ENCODE measurements around the gene POLR3E.

Gene POLR3E

DNA sequence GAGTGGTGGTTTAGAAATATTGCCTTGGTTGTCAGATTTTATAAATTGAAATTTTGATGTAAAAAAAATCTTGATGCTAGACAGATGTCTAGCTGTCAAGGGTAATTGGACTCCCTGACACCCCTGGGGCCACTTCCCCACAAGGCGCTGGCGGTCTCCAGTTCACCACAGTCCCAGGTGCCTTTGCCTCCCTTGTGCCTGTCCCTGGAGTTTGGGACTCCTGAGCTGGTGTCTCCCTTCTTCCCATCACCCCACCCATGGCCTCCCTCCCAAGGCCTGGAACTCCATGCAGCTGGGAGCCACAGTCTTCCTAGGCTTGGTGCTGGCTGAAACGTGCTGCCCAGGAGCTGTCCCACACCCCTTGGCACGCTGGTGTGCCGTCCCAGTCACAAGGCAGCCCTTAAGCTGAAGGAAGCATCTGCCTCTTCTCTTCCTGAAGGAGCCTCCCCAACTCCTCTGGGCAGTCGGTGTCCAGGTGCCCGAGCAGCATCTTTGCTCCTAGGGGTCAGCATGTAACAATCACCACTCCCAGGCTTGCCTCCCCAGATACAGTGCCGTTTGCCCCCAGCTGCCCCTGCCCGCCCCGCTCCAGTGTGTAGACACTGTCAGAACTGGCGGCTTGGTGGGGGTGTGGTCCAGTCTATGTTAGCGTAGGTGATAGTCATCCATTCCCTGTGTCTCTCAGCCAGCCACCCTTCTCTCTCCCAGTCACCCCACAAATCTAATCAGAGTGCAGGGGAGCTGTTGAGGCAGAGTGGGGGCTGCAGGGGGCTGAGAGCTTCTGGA is 26.2 kb downstream of the POLR3E start:
- no peak for DNase-seq (ENCODE audit: low read depth, low spot score)
- no peak for TF ChIP-seq CTCF (IDR thresholded peaks at IDR 0.05; ENCODE audit: insufficient read depth, low read length, missing control alignments)
- POLR2A ChIA-PET = no interaction called here
- no peak overlapping the region for H3K4me3 ChIP-seq (ENCODE audit: low read depth, low read length)
- CTCF ChIA-PET = interaction anchor here (1.0 to 1.9 kb wide), 4 partner anchors 11 to 29 kb away, joined by 3 to 6 read pairs (median 4); no protein-coding TSS in a partner anchor

DNA sequence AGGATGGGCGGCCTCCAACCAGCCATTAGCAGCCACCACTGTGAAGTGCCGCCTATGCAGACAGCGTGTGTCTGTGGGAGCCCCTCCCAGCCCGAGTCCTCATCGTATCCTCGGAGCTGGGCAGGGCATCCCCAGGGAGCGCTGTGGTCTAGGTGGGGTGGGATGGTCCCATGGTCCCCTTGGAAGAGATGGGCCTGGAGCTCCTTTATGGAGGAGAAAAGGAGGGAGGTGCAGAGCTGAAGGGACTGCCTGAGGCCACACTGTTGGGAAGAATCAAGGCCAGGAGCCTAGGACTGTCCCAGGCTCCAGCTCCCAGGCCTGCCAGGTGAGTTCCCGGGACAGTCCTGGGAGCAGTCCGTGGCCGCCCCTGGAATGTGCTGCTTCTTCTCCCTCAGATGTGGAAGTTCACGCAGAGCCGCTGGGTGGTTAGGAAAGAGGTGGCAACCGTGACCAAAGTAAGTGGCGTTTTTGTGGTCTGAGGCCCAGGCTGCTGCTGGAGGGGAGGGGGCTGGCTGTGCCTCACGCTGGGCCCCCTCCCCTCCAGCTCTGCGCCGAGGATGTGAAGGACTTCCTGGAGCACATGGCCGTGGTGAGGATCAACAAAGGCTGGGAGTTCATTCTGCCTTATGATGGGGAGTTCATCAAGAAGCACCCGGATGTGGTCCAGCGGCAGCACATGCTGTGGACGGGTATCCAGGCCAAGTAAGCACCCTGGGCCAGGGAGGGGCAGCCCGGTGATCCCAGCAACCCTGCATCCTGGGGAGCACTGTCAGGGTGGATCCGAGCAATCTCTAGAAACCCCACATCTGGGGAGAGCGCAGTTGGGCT is 27.0 kb downstream of the POLR3E start:
- ChIA-PET POLR2A (no interaction called here), CTCF (interaction anchor here (1.0 to 2.1 kb wide), 5 partner anchors 11 to 28 kb away, joined by 3 to 7 read pairs (median 5); no protein-coding TSS in a partner anchor)
- H3K4me3 ChIP-seq (ENCODE audit: low read depth, low read length) = no peak overlapping the region
- no peak for DNase-seq (ENCODE audit: low read depth, low spot score)
- no peak for TF ChIP-seq CTCF (IDR thresholded peaks at IDR 0.05; ENCODE audit: insufficient read depth, low read length, missing control alignments)

- ChIA-PET POLR2A (no interaction called here), CTCF (interaction anchor here (1.7 to 2.1 kb wide), 2 partner anchors 12 to 24 kb away, joined by 4 to 7 read pairs; no protein-coding TSS in a partner anchor)
- DNase-seq (ENCODE audit: low read depth, low spot score) = no peak
- TF ChIP-seq CTCF (IDR thresholded peaks at IDR 0.05; ENCODE audit: insufficient read depth, low read length, missing control alignments) = no peak
- no peak overlapping the region for H3K4me3 ChIP-seq (ENCODE audit: low read depth, low read length)
Observed at GRCh38 chr16:22324787-22325597, 27.8 kb downstream of the POLR3E start.

DNA sequence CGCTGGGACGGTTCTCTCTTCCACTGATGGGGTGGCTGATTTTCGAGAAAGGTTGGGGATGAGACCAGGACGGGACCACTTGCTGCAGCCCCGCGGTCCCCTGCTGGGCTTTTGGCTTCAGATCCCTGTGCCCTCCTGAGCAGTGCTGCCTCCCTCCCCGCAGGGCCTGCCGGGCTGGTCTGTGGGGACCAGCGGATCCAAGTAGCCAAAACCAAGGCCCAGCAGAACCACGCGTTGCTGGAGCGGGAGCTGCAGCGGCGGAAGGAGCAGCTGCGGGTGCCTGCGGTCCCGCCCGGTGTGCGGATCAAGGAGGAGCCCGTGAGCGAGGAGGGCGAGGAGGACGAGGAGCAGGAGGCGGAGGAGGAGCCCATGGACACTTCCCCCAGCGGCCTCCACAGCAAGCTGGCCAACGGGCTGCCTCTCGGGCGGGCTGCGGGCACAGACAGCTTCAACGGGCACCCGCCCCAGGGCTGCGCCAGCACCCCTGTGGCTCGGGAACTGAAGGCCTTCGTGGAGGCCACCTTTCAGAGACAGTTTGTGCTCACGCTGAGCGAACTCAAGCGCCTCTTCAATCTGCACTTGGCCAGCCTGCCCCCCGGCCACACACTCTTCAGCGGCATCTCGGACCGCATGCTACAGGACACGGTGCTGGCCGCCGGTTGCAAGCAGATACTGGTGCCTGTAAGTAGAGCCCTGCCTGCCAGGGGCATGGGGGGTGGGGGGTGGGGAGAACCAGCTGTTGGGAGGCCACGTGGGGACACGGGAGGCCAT is 28.6 kb downstream of the POLR3E start:
- CTCF ChIA-PET = interaction anchor here (1.7 to 2.1 kb wide), 2 partner anchors 12 to 25 kb away, joined by 4 to 7 read pairs; no protein-coding TSS in a partner anchor

DNA sequence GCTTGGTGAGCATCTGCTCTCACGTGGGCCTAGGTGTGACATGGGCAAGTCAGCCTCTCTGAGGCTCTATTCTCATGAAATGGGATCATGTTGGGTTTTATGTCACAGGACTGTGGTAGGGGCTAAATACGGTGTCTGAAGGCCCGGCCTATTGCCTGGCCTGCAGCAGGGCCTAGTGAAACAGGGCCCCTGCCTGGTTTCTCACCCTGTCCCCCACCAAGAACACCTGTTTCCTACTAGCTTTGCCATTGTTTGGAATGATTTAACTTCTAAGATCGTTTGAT is 29.1 kb downstream of the POLR3E start:
- H3K4me3 ChIP-seq (ENCODE audit: low read depth, low read length) = no peak overlapping the region
- no peak for DNase-seq (ENCODE audit: low read depth, low spot score)
- POLR2A ChIA-PET = no interaction called here
- CTCF ChIA-PET = interaction anchor here (0.6 to 2.1 kb wide), 3 partner anchors 11 to 186 kb away, joined by 3 to 7 read pairs (median 4); no protein-coding TSS in a partner anchor
- TF ChIP-seq CTCF (IDR thresholded peaks at IDR 0.05; ENCODE audit: insufficient read depth, low read length, missing control alignments) = no peak

More for the DNA sequence above, 28.6 kb downstream of the POLR3E start:
- no peak for DNase-seq (ENCODE audit: low read depth, low spot score)
- POLR2A ChIA-PET = no interaction called here
- TF ChIP-seq CTCF (IDR thresholded peaks at IDR 0.05; ENCODE audit: insufficient read depth, low read length, missing control alignments) = no peak
- no peak overlapping the region for H3K4me3 ChIP-seq (ENCODE audit: low read depth, low read length)

All from AG04449 (cell line).